Amniotic stem cell (primary cell): Measurements from ENCODE around the gene ACAN.
A peak's percentile ranks its signal among the peaks of the same experiment; 100 is the strongest.

Experiments
- DNase-seq: peaks from one replicate; lab custom pipeline; 2025; lab: John Stamatoyannopoulos, UW

ACAN gene

DNA sequence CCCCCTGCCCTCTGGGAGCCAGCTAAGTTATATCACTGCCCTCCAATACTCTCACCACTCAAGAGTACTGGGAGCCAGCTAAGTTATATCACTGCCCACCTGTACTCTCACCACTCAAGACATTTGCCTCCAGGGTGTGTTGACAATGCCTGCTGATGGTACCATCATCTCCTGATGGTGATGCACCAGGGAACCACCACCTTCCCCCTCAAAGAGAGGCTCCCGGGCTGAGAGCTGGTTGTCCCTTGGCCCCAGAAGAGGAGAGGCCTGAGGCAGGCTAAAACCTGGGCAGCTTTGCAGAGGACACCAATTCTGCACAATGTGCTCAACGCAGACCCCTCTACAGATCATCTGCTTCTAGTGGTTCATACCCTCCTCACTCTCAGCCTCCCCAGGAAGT, 99.6 kb downstream of the ACAN start:
- DNase-seq = no peak

DNA sequence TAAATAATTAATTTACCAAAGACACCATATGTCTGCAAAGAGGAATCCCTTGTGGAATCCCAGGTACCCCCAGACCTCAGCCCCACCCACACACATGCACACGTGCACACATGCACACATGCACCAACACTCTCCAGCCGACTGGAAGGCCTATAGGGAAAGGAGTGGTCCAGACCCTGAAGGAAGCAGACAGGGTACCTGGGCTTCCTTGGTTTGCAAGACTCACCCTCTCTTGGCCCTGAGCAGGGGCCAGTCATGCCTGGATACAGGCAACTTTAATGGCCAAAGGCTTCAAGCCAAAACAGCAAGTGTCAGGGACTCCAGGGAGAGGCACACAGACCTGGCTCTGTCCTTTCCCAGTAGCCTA, 101.0 kb downstream of the ACAN start:
- DNase-seq = no peak

- DNase-seq = peak; percentile 59
Measured at GRCh38 chr15:88904624-88905327, 101.5 kb downstream of the ACAN start.

- no peak for DNase-seq
Measured at GRCh38 chr15:88905576-88905975, 102.3 kb downstream of the ACAN start.

- no peak for DNase-seq
Measured at GRCh38 chr15:88906130-88906529, 102.9 kb downstream of the ACAN start.

GRCh38 chr15:88906551-88906950, 103.3 kb downstream of the ACAN start:
- no peak for DNase-seq

DNA sequence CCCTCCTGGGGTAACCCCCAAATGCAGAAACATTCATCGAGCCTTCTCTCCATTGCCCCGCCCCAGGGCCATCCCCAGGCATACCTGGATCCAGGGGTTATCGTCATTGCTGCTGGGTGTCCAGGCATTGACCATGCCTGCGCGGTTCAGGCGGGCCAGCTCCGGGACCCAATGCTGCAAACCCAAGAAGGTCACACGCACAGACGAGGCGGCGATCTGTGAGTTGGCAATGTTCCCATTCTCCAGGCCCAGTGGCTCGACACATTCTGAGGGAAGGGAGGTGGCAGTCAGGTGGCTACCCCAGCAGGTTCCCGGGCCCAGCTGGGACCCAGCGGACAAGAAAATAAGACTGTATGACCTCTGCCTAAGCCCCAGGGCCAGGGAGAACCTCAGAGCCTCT, 103.9 kb downstream of the ACAN start:
- no peak for DNase-seq

- no peak for DNase-seq
Measured at GRCh38 chr15:88908123-88908522, 104.9 kb downstream of the ACAN start.

GRCh38 chr15:88908697-88909621, 105.7 kb downstream of the ACAN start:
- no peak for DNase-seq

DNA sequence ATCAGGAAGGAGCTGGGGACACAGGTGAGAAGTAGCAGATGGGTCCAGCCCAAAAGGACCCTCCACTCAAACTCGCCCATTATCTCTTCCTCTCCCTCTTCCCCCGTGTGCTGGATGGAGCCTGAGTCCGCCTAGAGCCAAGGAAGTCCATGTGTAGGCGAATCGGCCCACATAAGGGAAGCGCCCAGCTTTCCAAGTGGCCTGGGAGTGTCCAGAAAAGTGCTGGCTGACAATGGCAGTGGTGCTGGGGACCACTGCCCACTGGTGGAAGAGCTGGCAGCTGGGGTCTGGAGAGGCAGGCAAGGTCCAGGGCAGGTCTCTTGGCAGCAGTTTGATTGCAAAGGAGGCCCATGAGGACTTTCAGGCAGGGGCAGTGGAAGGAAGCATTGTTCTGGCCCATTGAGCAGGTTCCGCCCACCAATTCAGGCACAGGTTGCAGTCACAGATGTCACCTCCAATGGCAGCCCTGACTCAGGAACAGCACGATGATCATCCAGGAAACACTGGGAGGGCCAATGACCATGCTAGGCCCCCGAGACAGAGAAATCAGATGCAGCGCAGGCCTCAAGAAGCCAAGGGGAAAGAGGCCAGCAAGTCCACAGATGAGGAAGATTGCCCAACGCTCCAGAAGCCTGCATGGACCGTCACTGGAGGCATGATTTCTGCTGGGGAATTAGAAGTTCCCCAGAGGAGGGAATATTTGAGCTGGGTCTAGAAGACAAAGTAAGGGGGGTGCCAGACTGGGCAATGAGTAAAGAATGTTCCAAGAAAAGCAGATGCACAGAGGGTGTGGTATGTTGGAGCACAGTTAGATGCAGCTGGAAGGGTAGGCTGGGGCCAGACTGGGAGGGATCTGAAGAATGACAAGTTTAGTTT, 107.0 kb downstream of the ACAN start:
- DNase-seq = no peak

GRCh38 chr15:88911766-88912118, 108.5 kb downstream of the ACAN start:
- no peak for DNase-seq

DNA sequence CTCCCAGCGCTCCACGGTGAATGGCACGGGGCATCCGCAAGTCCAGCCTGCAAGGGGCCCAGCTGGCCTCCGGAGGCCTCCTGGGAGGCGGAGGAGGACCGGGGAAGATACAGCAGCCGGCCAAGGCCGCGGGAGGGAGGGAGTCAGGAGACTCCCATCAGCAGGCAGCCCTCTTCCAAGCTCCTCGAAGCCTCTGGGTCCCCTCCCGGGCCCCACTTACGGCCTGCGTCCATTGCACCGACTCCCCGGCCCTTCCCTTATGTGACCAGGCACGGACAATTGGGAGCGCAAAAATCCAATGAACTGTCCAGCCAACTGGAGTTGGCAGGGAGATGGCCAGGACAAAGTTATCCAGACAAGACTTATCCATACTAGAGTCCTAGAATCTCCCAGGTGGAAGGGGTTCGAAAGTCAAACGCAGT, 109.3 kb downstream of the ACAN start:
- DNase-seq = no peak

DNA sequence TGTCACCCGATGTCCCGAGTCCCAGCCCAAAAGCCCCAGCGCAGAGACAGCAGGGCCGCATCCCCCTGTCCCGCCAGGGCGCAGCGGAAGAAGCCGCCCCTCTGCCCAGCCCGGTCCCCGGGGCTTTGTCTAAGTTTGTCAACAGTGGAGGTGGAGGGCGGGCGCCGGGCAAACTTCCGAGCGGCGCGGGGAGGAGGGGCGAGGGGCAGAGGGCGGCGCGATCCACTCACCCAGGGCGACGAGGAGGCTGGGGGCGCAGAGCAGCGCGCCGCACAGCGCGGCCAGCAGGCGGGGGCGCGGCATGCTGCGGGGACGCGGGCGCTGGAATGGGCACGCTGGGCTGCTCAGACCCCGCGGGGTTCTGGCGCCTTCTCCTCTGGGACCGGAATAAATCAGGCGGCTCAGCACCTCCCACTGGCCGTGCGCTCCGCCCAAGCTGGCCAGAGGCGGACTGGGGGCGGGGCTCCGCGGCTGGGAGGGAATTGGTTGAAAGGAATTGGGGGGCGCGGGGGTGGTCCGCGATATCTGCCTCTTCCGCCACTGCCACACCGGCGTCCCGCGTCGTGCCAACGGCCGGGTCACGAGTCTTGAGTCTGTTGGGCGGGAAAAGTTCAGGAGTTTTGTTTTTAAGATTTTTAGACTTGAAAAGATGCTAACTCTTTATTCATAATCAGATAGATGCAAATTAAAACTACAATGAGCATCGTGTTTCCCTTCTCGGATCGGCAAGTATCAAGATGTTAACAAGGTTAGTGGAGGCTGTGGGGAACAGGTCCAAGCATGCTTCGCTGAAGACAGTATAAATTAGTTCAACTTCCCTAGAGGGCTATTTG, 110.0 kb downstream of the ACAN start, which contains the start of gene MFGE8:
TSS of gene MFGE8 (minus strand) at position 363 of the 833 bp plus-strand sequence. CDS start at position 303, 60 bp downstream.
- DNase-seq = peak; percentile 63

DNA sequence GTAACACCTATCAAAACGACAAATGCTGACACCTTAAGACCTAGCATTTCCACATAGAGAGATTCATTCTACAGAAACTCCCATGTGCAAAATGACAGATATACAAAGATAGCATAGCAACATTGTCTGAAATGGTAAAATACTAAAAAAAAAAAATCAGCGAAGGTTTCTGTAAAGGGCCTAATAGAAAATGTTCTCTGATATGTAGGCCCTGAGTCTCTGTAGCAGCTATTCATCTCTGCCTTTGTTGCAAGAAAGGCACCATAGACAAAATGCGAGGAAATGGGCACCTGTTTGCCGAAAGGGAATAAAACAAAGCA, 110.6 kb downstream of the ACAN start:
- no peak for DNase-seq

- no peak for DNase-seq
Measured at GRCh38 chr15:88915354-88915753, 112.1 kb downstream of the ACAN start.

GRCh38 chr15:88917760-88918159, 114.5 kb downstream of the ACAN start:
- no peak for DNase-seq

GRCh38 chr15:88918738-88919137, 115.5 kb downstream of the ACAN start:
- DNase-seq = peak; percentile 81

DNA sequence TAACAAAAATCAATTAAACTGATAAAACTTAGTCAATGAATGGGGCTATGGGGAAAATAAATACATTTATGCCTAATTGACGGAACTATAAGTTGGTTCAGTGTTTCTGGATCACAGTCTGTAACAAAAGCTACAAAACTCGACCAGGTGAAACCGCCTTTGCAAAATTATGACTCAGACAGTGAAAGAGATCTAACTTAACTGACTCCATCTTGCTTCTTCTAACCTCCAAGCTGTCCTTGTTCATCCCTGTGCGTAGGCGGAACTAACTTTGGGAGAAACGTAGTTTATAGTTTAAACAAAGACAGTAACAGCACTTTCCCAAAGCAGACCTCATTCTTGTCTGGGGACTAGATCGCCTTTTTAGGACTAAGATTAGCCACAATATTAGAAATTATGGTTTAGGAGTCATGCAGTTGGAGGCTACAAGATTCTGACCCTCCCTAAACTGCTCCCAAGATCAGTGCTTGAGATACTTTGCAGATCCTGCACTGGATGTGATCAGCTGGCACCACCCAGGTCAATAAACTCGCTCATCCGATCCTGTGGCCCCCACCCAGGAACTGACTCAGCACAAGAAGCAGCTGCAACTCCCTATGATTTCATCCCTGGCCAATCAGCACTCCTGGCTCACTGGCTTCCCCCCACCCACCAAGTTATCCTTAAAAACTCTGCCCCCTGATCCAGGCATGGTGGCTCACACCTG, 117.1 kb downstream of the ACAN start:
- DNase-seq = no peak

DNA sequence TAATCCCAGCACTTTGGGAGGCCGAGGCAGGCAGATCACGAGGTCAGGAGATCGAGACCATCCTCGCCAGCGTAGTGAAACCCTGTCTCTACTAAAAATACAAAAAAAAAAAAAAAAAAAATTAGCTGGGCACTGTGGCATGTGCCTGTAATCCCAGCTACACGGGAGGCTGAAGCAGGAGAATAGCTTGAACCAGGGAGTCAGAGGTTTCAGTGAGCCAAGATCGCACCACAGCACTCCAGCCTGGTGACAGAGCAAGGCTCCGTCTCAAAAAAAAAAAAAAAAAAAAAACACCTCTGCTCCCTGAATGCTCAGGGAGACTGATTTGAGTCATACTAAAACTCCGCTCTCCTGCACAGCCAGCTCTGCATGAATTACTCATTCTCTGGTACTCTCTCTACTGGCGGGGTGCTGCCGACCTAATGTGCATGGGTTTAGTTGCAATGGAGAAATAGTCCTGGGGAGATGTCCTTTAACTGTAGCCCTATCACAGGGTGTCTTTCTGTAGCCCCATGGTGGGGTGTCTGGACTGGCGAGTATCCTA, 117.7 kb downstream of the ACAN start:
- DNase-seq = peak; percentile 65
